Lower leg skin (tissue), 4 donors: ENCODE data around the gene GDPD5. TPM values are rescaled to one million over a fixed set of nuclear protein-coding genes. Genes with fewer than 3 reads are reported as not detected.
A peak's percentile ranks its signal among the peaks of the same experiment; 100 is the strongest.

Source experiments
- DNase-seq, 2 donors: peaks; one replicate each; pipeline ENCODE4 v3.0.0-alpha.2; 2019; ENCODE audit warnings: low spot score in 2 of 2
- H3K4me3 ChIP-seq: fragments of 200-600 bp; sonication (generic); 2 replicates; pipeline ENCODE4 v1.5.1; 2017; ENCODE audit warnings: mild to moderate bottlenecking, low read depth; ENCODE audit not compliant: poor library complexity, severe bottlenecking
- CTCF ChIP-seq, 3 donors: fragments of 450-650 bp; IDR thresholded peaks; one replicate each; pipeline ENCODE4 v1.5.1; 2016; ENCODE audit warnings: antibody characterized with exemption in 3 of 3, mild to moderate bottlenecking in 3 of 3, moderate library complexity in 2 of 3
- POLR2A ChIP-seq, 2 donors: fragments of 450-650 bp; IDR thresholded peaks; one replicate each; pipeline ENCODE4 v1.6.1; 2016 to 2017; ENCODE audit warnings: antibody characterized with exemption in 2 of 2, mild to moderate bottlenecking in 1 of 2, moderate library complexity in 1 of 2
- WGBS, 2 donors: methylation state at CpG; one replicate each; pipeline ENCODE4 v1.1.5; 2018; 5-methylcytosine and 5-hydroxymethylcytosine counted together
- intact Hi-C: fragments of 100-400 bp; cut with DNase I; formaldehyde crosslinking; loops from one replicate; pipeline ENCODE4 v1.15.0; 2023; ENCODE audit warnings: low total_unique reads
- total RNA-seq, 4 donors: library from RNA; depleted of rRNA; stranded (reverse); fragments of >200 nt; gene quantifications; one replicate each; pipeline ENCODE4 v1.1.0, GENCODE V29; 2016

Gene GDPD5
- total RNA-seq, 4 donors from 2014 or later = 3.9 to 8.5 (median 5.2) TPM

GRCh38 chr11:75568616-75569219 is 43.0 kb upstream of the GDPD5 start:
- no peak overlapping the region for H3K4me3 ChIP-seq
- 72 to 85% methylated on average over 14 of the region's 14 CpGs for WGBS, 2 donors
- no peak for DNase-seq
- TF ChIP-seq POLR2A (IDR thresholded peaks at IDR 0.05) = no peak
- TF ChIP-seq CTCF (IDR thresholded peaks at IDR 0.05) = no peak
- intact Hi-C loops = no loop called here

- TF ChIP-seq CTCF (IDR thresholded peaks at IDR 0.05) = no peak
- TF ChIP-seq POLR2A (IDR thresholded peaks at IDR 0.05) = no peak
- WGBS, 2 donors = 89% methylated on average over 6 of the region's 6 CpGs
- DNase-seq = no peak
- intact Hi-C loops = no loop called here
- no peak overlapping the region for H3K4me3 ChIP-seq
Observed at GRCh38 chr11:75567971-75568370, 42.2 kb upstream of the GDPD5 start.

- H3K4me3 ChIP-seq = no peak overlapping the region
- intact Hi-C loops = no loop called here
- TF ChIP-seq CTCF (IDR thresholded peaks at IDR 0.05) (no peak), POLR2A (IDR thresholded peaks at IDR 0.05) (no peak)
- WGBS, 2 donors = 80 to 84% methylated on average over 34 of the region's 34 CpGs
- no peak for DNase-seq
Observed at GRCh38 chr11:75566763-75567279, 41.1 kb upstream of the GDPD5 start.

GRCh38 chr11:75565916-75566762 is 40.4 kb upstream of the GDPD5 start:
- TF ChIP-seq POLR2A (IDR thresholded peaks at IDR 0.05) = no peak
- no peak for TF ChIP-seq CTCF (IDR thresholded peaks at IDR 0.05)
- no peak for DNase-seq
- intact Hi-C loops = no loop called here
- H3K4me3 ChIP-seq = no peak overlapping the region
- WGBS, 2 donors = 66 to 69% methylated on average over 19 to 43 of the region's 43 CpGs

- TF ChIP-seq POLR2A (IDR thresholded peaks at IDR 0.05) (no peak), CTCF (IDR thresholded peaks at IDR 0.05) (no peak)
- WGBS, 2 donors = 29 to 36% methylated on average over 5 of the region's 5 CpGs
- H3K4me3 ChIP-seq = no peak overlapping the region
- intact Hi-C loops = no loop called here
- peak; percentile 57 to 91 for DNase-seq
Observed at GRCh38 chr11:75565221-75565814, 39.6 kb upstream of the GDPD5 start.
